GM21528 (cell line): Measurements from ENCODE around the gene OAT.

Source experiments
- ATAC-seq: cut with Tn5 transposase; IDR thresholded peaks from one replicate; pipeline ENCODE4 v1.9.1; 2021; ENCODE audit warnings: mild to moderate bottlenecking, moderate library complexity; ENCODE audit not compliant: unreplicated experiment, low FRiP score

The OAT gene

GRCh38 chr10:124408357-124408756 is 10.4 kb downstream of the OAT start:
- ATAC-seq, result no peak

- no peak for ATAC-seq
Measured at GRCh38 chr10:124407456-124407855, 11.3 kb downstream of the OAT start.

DNA sequence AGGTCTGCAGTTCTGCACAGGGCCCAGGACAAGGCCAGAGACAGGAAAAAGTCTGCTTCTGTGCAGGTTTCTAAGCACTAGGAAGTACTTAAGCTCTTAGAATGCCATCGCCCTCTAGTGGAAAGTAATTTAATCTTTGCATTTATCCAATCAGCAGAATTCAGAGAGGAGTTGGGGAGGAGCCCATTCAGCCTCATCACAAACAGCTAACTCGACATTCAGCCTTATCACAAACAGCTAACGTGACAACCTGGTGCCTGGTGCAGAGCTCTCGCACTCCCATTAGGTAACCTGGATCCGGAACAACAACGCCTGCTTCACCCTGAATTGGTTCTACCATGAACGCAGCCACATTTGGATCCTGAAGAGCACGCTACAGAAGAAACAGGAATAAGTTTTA is 15.2 kb downstream of the OAT start:
- peak; percentile 89 for ATAC-seq

DNA sequence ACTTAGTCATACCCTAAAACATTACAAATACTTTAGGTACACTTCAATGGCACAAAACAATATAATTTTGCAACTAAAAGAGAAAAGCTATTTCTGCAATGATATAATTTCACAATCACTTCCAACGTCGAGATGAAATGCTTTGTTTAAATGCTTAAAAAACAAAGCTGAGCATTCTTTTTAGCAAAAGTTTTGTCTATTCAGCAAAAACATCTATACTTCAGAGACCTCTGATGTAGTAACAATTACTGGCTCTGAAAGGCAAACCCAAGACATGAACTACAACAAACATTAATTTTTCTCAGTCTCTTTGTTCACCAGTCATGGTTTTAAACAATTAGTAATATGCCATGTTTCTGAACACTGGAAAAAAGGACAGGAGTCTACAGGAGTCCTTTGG is 16.4 kb downstream of the OAT start:
- no peak for ATAC-seq

DNA sequence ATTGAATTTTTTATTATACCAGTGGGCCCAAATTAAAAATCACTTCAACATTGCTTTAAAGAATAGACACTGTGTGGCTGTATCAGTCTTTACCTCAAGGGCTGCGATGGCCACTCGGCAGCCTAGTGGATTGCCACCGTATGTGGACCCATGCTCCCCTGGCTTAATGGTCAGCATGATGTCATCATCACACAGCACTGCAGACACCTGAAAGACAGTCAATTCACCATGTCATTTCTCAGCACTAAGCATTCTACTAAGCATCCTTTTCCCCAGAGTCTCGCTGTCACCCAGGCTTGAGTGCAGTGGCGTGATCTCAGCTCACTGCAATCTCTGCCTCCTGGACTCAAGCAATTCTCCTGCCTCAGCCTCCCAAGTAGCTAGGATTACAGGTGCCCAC is 17.1 kb downstream of the OAT start:
- no peak for ATAC-seq

DNA sequence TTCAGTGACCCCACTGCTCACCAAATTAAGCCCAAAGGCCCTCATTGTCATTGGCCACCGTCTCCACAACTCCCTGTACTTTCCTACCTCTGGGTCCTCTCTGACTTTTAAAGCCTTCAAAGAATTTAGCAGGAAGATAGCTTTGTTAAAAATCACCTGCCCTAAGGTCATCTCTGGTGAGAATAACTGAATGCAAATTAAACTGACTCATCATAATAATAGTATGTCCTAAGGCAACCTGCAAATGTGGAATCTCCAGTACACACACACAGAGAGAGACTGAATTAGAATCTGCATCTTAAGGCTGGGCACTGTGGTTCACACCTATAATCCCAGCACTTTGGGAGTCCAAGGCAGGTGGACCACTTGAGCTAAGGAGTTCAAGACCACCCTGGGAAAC is 24.1 kb downstream of the OAT start:
- no peak for ATAC-seq

DNA sequence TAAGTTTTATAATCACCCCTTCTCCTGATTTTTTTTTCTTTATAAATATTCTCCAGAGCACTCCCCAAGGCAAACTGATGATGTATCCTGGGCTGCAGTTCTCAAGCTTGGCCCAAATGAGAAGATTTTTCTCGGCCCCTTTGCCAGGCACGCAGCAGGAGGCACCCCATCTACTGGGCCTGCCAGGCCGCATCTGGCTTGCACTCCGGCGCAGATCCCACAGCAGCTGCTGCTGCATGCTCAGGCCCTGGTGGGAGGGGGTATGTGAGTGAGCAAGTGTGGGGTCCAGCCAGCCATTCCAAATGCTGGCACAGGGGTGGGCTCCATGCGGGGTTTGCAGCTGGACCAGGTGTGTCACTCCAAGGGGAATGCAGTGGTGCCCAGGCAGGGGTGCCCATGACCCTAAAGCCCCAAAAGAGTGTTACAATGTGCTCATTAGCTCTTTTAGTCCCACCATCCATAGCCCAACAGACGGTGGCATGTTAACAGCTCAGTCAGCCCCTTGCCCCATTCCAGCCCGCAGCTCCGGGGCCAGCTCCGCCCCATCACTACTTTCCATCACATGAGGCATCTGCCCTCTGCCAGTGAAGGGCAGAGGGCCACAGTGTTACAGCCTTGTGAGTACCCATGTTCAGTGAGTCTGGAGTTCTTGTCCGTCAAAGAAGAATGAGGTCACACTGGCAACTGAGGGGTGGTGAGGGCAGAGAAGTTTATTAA is 25.9 kb downstream of the OAT start:
- ATAC-seq, result no peak

- ATAC-seq, result no peak
Measured at GRCh38 chr10:124390471-124391187, 28.1 kb downstream of the OAT start.

GRCh38 chr10:124389613-124390361 is 28.9 kb downstream of the OAT start:
- no peak for ATAC-seq

GRCh38 chr10:124388823-124389612 is 29.7 kb downstream of the OAT start:
- peak; percentile 87 for ATAC-seq

DNA sequence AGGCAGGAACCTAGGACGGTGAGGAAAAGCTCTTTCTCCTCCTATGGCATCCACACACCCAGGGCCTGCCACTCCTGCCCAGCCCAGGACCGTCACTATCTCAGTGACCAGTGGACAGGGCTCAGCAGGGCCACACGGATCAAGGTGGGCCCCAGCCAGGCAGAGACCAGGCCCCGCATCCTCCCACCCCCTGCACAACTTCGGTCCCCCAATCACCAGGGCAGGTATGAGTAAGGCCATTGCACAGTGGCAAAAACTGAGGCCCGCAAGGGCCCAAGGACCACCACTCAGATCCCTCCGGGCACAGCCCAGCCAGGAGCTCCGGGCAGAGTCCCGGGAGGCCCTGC is 30.3 kb downstream of the OAT start:
- no peak for ATAC-seq

- no peak for ATAC-seq
Measured at GRCh38 chr10:124387078-124387874, 31.4 kb downstream of the OAT start.

- no peak for ATAC-seq
Measured at GRCh38 chr10:124386186-124387077, 32.3 kb downstream of the OAT start.

DNA sequence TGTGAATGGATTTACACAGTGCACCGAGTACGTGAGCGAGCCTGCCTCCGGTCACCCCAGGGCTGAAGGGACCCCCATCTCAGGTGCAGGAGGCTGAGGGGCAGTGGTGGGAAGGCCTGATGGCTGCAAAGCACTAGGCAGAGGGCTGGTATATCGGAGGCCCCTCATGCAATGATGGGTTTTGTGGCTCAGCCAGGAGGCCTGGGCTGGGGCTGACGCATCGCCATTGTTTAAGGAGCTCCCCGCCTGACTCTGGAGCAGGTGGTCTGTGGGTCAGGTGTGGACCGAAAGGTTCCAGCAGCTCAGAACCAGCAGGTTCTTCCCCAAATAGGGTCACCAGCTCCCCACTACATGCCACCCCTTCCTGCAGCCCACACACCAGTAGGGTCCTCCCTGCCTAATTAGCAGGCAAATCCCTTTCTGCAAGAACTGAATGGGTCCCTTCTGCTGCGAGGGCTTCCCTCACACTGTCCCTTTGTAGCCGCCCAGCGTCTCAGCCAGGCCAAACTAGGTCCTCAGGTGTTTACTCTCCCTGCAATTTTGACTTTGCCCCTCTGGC is 33.0 kb downstream of the OAT start:
- ATAC-seq, result no peak

DNA sequence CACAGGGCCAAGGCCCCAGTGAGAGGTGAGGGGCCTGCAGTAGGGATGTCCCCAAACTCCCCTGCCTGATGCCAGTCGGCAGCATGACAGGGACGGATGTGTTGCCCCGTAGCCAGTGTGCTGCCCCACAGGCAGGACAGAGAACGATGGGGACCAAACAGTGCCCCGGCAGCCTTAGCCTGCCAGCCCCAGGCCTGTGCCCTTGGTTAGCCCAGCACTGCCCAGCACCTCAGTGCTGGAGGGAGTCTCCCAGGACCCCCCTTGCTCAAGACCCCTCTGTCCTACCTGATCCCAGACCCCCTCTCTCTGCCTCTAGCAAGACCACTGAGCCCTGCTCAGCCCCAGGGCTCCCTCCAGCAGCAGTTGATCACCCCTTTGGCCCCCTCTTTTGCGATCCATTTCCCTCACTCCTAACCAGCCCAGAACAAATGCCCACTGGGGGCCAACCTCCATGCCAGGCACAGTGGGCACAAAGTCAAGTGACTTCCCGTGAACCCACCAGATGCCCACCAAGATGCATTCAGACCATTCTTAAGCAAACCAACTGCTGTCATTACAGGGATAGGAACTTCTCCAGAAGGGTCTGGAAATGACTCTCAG is 34.0 kb downstream of the OAT start:
- no peak for ATAC-seq

GRCh38 chr10:124384172-124384571 is 34.6 kb downstream of the OAT start:
- no peak for ATAC-seq

DNA sequence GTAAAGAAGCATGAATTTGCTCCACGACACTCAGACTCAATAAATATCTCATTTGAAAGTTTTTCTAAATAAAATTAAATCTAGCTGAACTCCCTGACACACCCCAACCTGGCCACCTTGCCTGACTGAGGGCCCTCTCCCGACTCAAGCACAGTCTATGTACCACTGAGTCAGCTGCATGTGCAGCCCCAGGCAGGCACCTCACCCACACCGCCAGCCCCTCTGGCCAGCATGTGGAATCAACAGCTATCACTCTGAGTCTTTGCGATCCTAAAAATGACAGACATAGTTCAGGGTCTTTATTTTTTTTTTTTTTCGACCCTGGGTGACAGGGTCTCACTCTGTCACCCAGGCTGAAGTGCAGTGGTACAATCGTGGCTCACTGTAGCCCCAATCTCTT is 35.2 kb downstream of the OAT start:
- no peak for ATAC-seq

- no peak for ATAC-seq
Measured at GRCh38 chr10:124381011-124381611, 37.6 kb downstream of the OAT start.
